GM12878 (cell line): Measurements from ENCODE around the gene MAGI1. TPM values are rescaled to one million over a fixed set of nuclear protein-coding genes. Genes with fewer than 3 reads are reported as not detected.

Experiments
- ATAC-seq: fragments of 200-7000 bp; cut with Tn5 transposase; 3 replicates; pipeline ENCODE4 v1.9.1; 2020; ENCODE audit warnings: mild to moderate bottlenecking, moderate library complexity
- BruUV-seq: library from RNA; stranded (reverse); fragments of 400-500 nt; replicated peaks from 2 replicates; lab custom pipeline; 2021; lab: Mats Ljungman, UMichigan
- CTCF ChIA-PET: fragments of 300-600 bp; sonication (Branson Sonifier 250); formaldehyde crosslinking; extraction: SDS; loops from one replicate; lab custom pipeline; 2021; ENCODE audit warnings: inconsistent platforms; lab: Yijun Ruan, JAX
- POLR2A ChIA-PET: fragments of 350-600 bp; formaldehyde crosslinking; extraction: SDS; loops from one replicate; lab custom pipeline; 2021; ENCODE audit warnings: inconsistent platforms; lab: Charles Lee
- RAD21 ChIA-PET: fragments of 300-600 bp; sonication (Branson Sonifier 250); formaldehyde crosslinking; loops from one replicate; lab custom pipeline; 2023; ENCODE audit warnings: antibody characterized with exemption; ENCODE audit not compliant: unreplicated experiment; lab: Charles Lee
- SMC1A ChIA-PET: fragments of 300-600 bp; sonication (Branson Sonifier 250); formaldehyde crosslinking; loops from one replicate; lab custom pipeline; 2023; ENCODE audit not compliant: unreplicated experiment, uncharacterized antibody; lab: Charles Lee
- DNase-seq: peaks from one replicate; pipeline ENCODE4 v3.0.0-alpha.2; 2011; ENCODE audit warnings: low read depth, low spot score
- FAIRE-seq: peaks from 3 replicates; lab custom pipeline; 2011; peaks lifted over from hg19 to GRCh38; lab: Jason Lieb, UNC
- H2AFZ ChIP-seq: 2 replicates; pipeline ENCODE4 v1.6.0; 2011; ENCODE audit warnings: low read depth, low read length, control low read depth; ENCODE audit not compliant: control insufficient read depth
- H3K27ac ChIP-seq: 2 replicates; pipeline ENCODE4 v1.5.1; 2011; ENCODE audit warnings: control low read depth; ENCODE audit not compliant: control insufficient read depth, insufficient read depth
- H3K27me3 ChIP-seq, 2 experiments: replicated peaks in 1 of 2; 2 replicates each; pipeline versions ENCODE4 v1.6.0 to v1.6.1; 2011; ENCODE audit warnings: low read length in 1 of 2; ENCODE audit not compliant: control insufficient read depth in 2 of 2, insufficient read depth in 2 of 2
- H3K36me3 ChIP-seq, 2 experiments: 2 replicates each; pipeline ENCODE4 v1.5.1; 2011; ENCODE audit warnings: low read length in 1 of 2; ENCODE audit not compliant: control insufficient read depth in 2 of 2, insufficient read depth in 2 of 2
- H3K4me1 ChIP-seq: 2 replicates; pipeline ENCODE4 v1.6.1; 2011; ENCODE audit warnings: mild to moderate bottlenecking, low read length, moderate library complexity, mixed read lengths; ENCODE audit not compliant: control insufficient read depth, insufficient read depth
- H3K4me2 ChIP-seq: 2 replicates; pipeline ENCODE4 v1.6.0; 2011; ENCODE audit warnings: control low read depth; ENCODE audit not compliant: control insufficient read depth, insufficient read depth
- H3K4me3 ChIP-seq: fragments of 200-600 bp; sonication (generic); 2 replicates; pipeline ENCODE4 v1.5.1; 2016
- H3K79me2 ChIP-seq: 2 replicates; pipeline ENCODE4 v1.6.0; 2011; ENCODE audit warnings: low read length; ENCODE audit not compliant: control insufficient read depth, insufficient read depth
- H3K9ac ChIP-seq: 2 replicates; pipeline ENCODE4 v1.8.0; 2011; ENCODE audit warnings: low read length, control low read depth, mixed read lengths; ENCODE audit not compliant: control insufficient read depth, insufficient read depth
- H3K9me3 ChIP-seq: replicated peaks from 3 replicates; pipeline ENCODE4 v1.5.1; 2011; ENCODE audit warnings: mild to moderate bottlenecking, low read length; ENCODE audit not compliant: control insufficient read depth, insufficient read depth
- H4K20me1 ChIP-seq: 2 replicates; pipeline ENCODE4 v1.6.0; 2011; ENCODE audit not compliant: control insufficient read depth, insufficient read depth
- BRCA1 ChIP-seq: IDR thresholded peaks from 2 replicates; pipeline ENCODE4 v1.6.1; 2011; ENCODE audit warnings: low read depth, low read length, improper control_type of control experiment
- DPF2 ChIP-seq: fragments of 450-650 bp; IDR thresholded peaks from 2 replicates; pipeline ENCODE4 v1.6.1; 2017; ENCODE audit warnings: mild to moderate bottlenecking
- ETV6 ChIP-seq, 2 experiments: fragments of 450-650 bp in 1 of 2; IDR thresholded peaks in 1 of 2; conservative IDR thresholded peaks in 1 of 2; 2 replicates each; pipeline ENCODE4 v1.6.1; 2014; ENCODE audit warnings: antibody characterized with exemption in 1 of 2, borderline replicate concordance in 1 of 2, low read depth in 1 of 2, mild to moderate bottlenecking in 1 of 2, moderate library complexity in 1 of 2
- HCFC1 ChIP-seq: fragments of 150-350 bp; IDR thresholded peaks from 2 replicates; pipeline ENCODE4 v1.6.1; 2014; ENCODE audit warnings: low read length
- HSF1 ChIP-seq: fragments of 150-350 bp; IDR thresholded peaks from 2 replicates; pipeline ENCODE4 v1.6.1; 2014; ENCODE audit warnings: mild to moderate bottlenecking, low read depth, low read length
- IKZF1 ChIP-seq: fragments of 450-650 bp; conservative IDR thresholded peaks from 2 replicates; pipeline ENCODE4 v1.6.1; 2017; ENCODE audit warnings: antibody characterized with exemption, mild to moderate bottlenecking
- MAX ChIP-seq: IDR thresholded peaks from 2 replicates; pipeline ENCODE4 v1.6.1; 2012; ENCODE audit warnings: low read depth, low read length, improper control_type of control experiment
- MEF2A ChIP-seq: IDR thresholded peaks from 2 replicates; pipeline ENCODE4 v1.6.1; 2011; ENCODE audit warnings: low read depth, mild to moderate bottlenecking, low read length, moderate library complexity; ENCODE audit not compliant: insufficient read depth
- NKRF ChIP-seq: fragments of 450-650 bp; conservative IDR thresholded peaks from 2 replicates; pipeline ENCODE4 v1.6.1; 2017; ENCODE audit warnings: mild to moderate bottlenecking, moderate library complexity
- PML ChIP-seq: IDR thresholded peaks from 2 replicates; pipeline ENCODE4 v1.6.1; 2012; ENCODE audit warnings: low read length, inconsistent platforms
- PRDM15 ChIP-seq: fragments of 450-650 bp; formaldehyde crosslinking; IDR thresholded peaks from 2 replicates; pipeline ENCODE4 v1.4.0; 2020; ENCODE audit warnings: mild to moderate bottlenecking, moderate library complexity
- RBBP5 ChIP-seq: fragments of 200-600 bp; sonication (generic); conservative IDR thresholded peaks from 2 replicates; pipeline ENCODE4 v1.6.1; 2016
- TARDBP ChIP-seq: IDR thresholded peaks from 2 replicates; pipeline ENCODE4 v1.6.1; 2016; ENCODE audit warnings: borderline replicate concordance
- WRNIP1 ChIP-seq: IDR thresholded peaks from 2 replicates; pipeline ENCODE4 v1.6.1; 2011; ENCODE audit warnings: low read depth, low read length, improper control_type of control experiment, borderline replicate concordance
- ZNF24 ChIP-seq: fragments of 450-650 bp; IDR thresholded peaks from 2 replicates; pipeline ENCODE4 v1.6.1; 2017; ENCODE audit warnings: antibody characterized with exemption, mild to moderate bottlenecking
- ZNF622 ChIP-seq: fragments of 450-650 bp; IDR thresholded peaks from 2 replicates; pipeline ENCODE4 v1.6.1; 2017; ENCODE audit warnings: mild to moderate bottlenecking, inconsistent platforms
- ZZZ3 ChIP-seq: IDR thresholded peaks from 2 replicates; pipeline ENCODE4 v1.6.1; 2011; ENCODE audit warnings: low read depth; ENCODE audit not compliant: control insufficient read depth, insufficient read length
- WGBS: methylation state at CpG from one replicate; pipeline ENCODE4 v1.1.6; 2016; ENCODE audit warnings: low lambda C conversion rate; ENCODE audit not compliant: insufficient replicate concordance, insufficient coverage; ENCODE audit errors: missing lambda C conversion rate; 5-methylcytosine and 5-hydroxymethylcytosine counted together
- in situ Hi-C: fragments of 300-500 bp; cut with MboI; formaldehyde crosslinking; loops from 9 replicates; pipeline ENCODE4 v1.14.3; 2018; ENCODE audit warnings: mixed read lengths
- intact Hi-C: fragments of 100-400 bp; cut with micrococcal nuclease; formaldehyde crosslinking; loops from one replicate; pipeline ENCODE4 v1.14.2; 2022; ENCODE audit not compliant: unreplicated experiment
- polyA plus RNA-seq, 11 experiments: library from polyadenylated mRNA; depleted of rRNA in 4 of 11; unstranded in 6 of 11; stranded (reverse) in 5 of 11; fragments of >200 nt; fragmentation: Nextera tagmentation in 4 of 11; fragmentation: Illumina TruSeq in 1 of 11; extraction: Ambion mirVana in 4 of 11; extraction: Trizol in 1 of 11; gene quantifications; 1 replicate in 1 of 11; 2 replicates in 10 of 11; pipeline versions ENCODE4 v1.2.1 to v1.2.3, GENCODE V29; 2011 to 2016; ENCODE audit warnings: inconsistent platforms in 2 of 11, missing spikeins in 2 of 11, low read depth in 1 of 11
- total RNA-seq, 4 experiments: library from RNA; depleted of rRNA in 3 of 4; stranded (reverse); fragments of >200 nt in 3 of 4; fragmentation: Illumina TruSeq in 1 of 4; extraction: Trizol in 1 of 4; gene quantifications; 2 replicates each; pipeline versions ENCODE4 v1.2.1 to v1.2.3, GENCODE V29; 2013 to 2021

Gene MAGI1
- total and polyA plus RNA-seq, 10 of the 15 experiments (the other 5 are each of a cell fraction or from before 2014, with no cell fraction given): 0.02 to 3.3 (median 0.29) TPM; not detected in 1

- intact Hi-C loops: no loop called here
- no peaks in the 10 kb centered on the region for H3K79me2 ChIP-seq
- H3K9me3 ChIP-seq: no peaks in the 10 kb centered on the region
- in situ Hi-C loops: no loop called here
- RAD21 ChIA-PET: no interaction called here
- CTCF ChIA-PET: no interaction called here
- no peak overlapping the region for H3K9ac ChIP-seq
- DNase-seq: no peak
- no peak for TF ChIP-seq MAX
- no peak for TF ChIP-seq ETV6 (conservative IDR thresholded peaks at IDR 0.05 in 1 of 2, IDR thresholded peaks at IDR 0.05 in 1 of 2; ENCODE audit: borderline replicate concordance in 1 of 2, low read depth in 1 of 2)
- TF ChIP-seq PRDM15: no peak
- TF ChIP-seq NKRF: no peak
- no peak for TF ChIP-seq BRCA1
- no peak for TF ChIP-seq WRNIP1
- no peak for TF ChIP-seq IKZF1
- TF ChIP-seq HCFC1: no peak
- no peak for TF ChIP-seq ZNF24
- no peak for TF ChIP-seq RBBP5
- no peak for TF ChIP-seq DPF2
- no peak for TF ChIP-seq HSF1
- no peak for TF ChIP-seq TARDBP
- no peak for TF ChIP-seq ZZZ3
- TF ChIP-seq ZNF622: no peak
- no peak for TF ChIP-seq MEF2A
- no peak for TF ChIP-seq PML
- FAIRE-seq: no peak
- SMC1A ChIA-PET: no interaction called here
- no peaks in the 10 kb centered on the region for H3K4me1 ChIP-seq
- no peak overlapping the region for H3K27ac ChIP-seq
- POLR2A ChIA-PET: no interaction called here
- no peaks in the 10 kb centered on the region for H3K27me3 ChIP-seq
- 0% methylated on average over 1 of the region's 1 CpG for WGBS
- ATAC-seq: no peak
- no peak overlapping the region for H3K4me2 ChIP-seq
- no peaks in the 10 kb centered on the region for H4K20me1 ChIP-seq
- BruUV-seq: no TSS peak
- no peaks in the 10 kb centered on the region for H3K36me3 ChIP-seq
- no peak overlapping the region for H2AFZ ChIP-seq
- no peak overlapping the region for H3K4me3 ChIP-seq
Measured at GRCh38 chr3:65820600-65820999, 218.1 kb downstream of the MAGI1 start.
